Natural killer cell treated with Interleukin-12 subunit alpha and Interleukin-12 subunit beta and Interleukin-15 and Interleukin-18, amount 100 ng/mL, for 72 hours (primary cell): Measurements from ENCODE around the gene BPIFB6. TPM values are rescaled to one million over a fixed set of nuclear protein-coding genes. Genes with fewer than 3 reads are reported as not detected.

ENCODE experiments used
- ATAC-seq, 2 donors: fragments of 150-1000 bp; cut with Tn5 transposase in 1 of 2; sonication (Bioruptor Pico), chemical (Tn5 transposase) in 1 of 2; 2 replicates each; pipeline ENCODE4 v1.10.0; 2021
- DNase-seq: peaks from one replicate; pipeline ENCODE4 v3.0.0; 2022; ENCODE audit warnings: low spot score
- H3K27ac Mint-ChIP-seq, 2 donors: 1 replicate in 1 of 2; 2 replicates in 1 of 2; pipeline ENCODE4 v1.8.0; 2022; ENCODE audit warnings: mixed read lengths in 2 of 2, mild to moderate bottlenecking in 1 of 2, moderate library complexity in 1 of 2
- H3K27me3 Mint-ChIP-seq, 2 donors: 1 replicate in 1 of 2; 2 replicates in 1 of 2; pipeline ENCODE4 v1.8.0; 2022; ENCODE audit warnings: mixed read lengths in 2 of 2
- H3K36me3 Mint-ChIP-seq: one replicate; pipeline ENCODE4 v1.8.0; 2022; ENCODE audit warnings: mixed read lengths
- H3K4me1 Mint-ChIP-seq, 2 donors: 1 replicate in 1 of 2; 2 replicates in 1 of 2; pipeline ENCODE4 v1.8.0; 2022; ENCODE audit warnings: low read depth in 2 of 2, mixed read lengths in 2 of 2, mild to moderate bottlenecking in 1 of 2
- H3K4me3 Mint-ChIP-seq: one replicate; pipeline ENCODE4 v1.8.0; 2022; ENCODE audit warnings: mixed read lengths
- H3K9me3 Mint-ChIP-seq: 2 replicates; pipeline ENCODE4 v1.8.0; 2022; ENCODE audit warnings: mixed read lengths
- total RNA-seq, 2 donors: library from RNA; stranded (reverse); gene quantifications; one replicate each; pipeline ENCODE4 v1.2.3, GENCODE V29; 2022

The BPIFB6 gene
- total RNA-seq, 2 donors from 2014 or later: not detected

- no peak within 1 kb of the TSS for H3K27ac Mint-ChIP-seq
- H3K27me3 Mint-ChIP-seq: peaks cover 11 to 22% of the 10 kb centered on the region in 2 donors
- no peaks in the 10 kb centered on the region for H3K9me3 Mint-ChIP-seq
- no peaks in the 10 kb centered on the region for H3K36me3 Mint-ChIP-seq
- ATAC-seq (no peak), DNase-seq (no peak)
- H3K4me1 Mint-ChIP-seq: no peaks in the 10 kb centered on the region
- no peak within 1 kb of the TSS for H3K4me3 Mint-ChIP-seq
These were observed 47.8 kb downstream of the BPIFB6 start, which contains the start of gene BPIFB4 for GRCh38 chr20:33079259-33079658. Gene BPIFB4, plus strand, starts transcription at chr20:33079643. Its CDS starts 1,884 bp downstream, at chr20:33081527.

- no peak overlapping the region for H3K4me3 Mint-ChIP-seq
- ATAC-seq (no peak), DNase-seq (no peak)
- no peak overlapping the region for H3K27ac Mint-ChIP-seq
- H3K9me3 Mint-ChIP-seq: no peaks in the 10 kb centered on the region
- H3K27me3 Mint-ChIP-seq: peaks cover 6 to 10% of the 10 kb centered on the region in 2 donors
- no peaks in the 10 kb centered on the region for H3K4me1 Mint-ChIP-seq
- no peaks in the 10 kb centered on the region for H3K36me3 Mint-ChIP-seq
These were observed 50.1 kb downstream of the BPIFB6 start for GRCh38 chr20:33081411-33082154.

GRCh38 chr20:33082546-33082945, 51.1 kb downstream of the BPIFB6 start:
- Mint-ChIP-seq H3K27ac (no peak overlapping the region), H3K9me3 (no peaks in the 10 kb centered on the region), H3K4me3 (no peak overlapping the region), H3K36me3 (no peaks in the 10 kb centered on the region), H3K4me1 (no peaks in the 10 kb centered on the region), H3K27me3 (peaks cover 6 to 10% of the 10 kb centered on the region in 2 donors)
- no peak for DNase-seq
- no peak for ATAC-seq

GRCh38 chr20:33083544-33084340, 52.3 kb downstream of the BPIFB6 start:
- Mint-ChIP-seq H3K4me3 (no peak overlapping the region), H3K4me1 (no peaks in the 10 kb centered on the region), H3K27me3 (peaks cover 8 to 10% of the 10 kb centered on the region in 2 donors), H3K9me3 (no peaks in the 10 kb centered on the region), H3K27ac (no peak overlapping the region), H3K36me3 (no peaks in the 10 kb centered on the region)
- DNase-seq (no peak), ATAC-seq (no peak)

GRCh38 chr20:33084722-33085121, 53.3 kb downstream of the BPIFB6 start:
- DNase-seq: no peak
- Mint-ChIP-seq H3K27me3 (peaks cover 8 to 10% of the 10 kb centered on the region in 2 donors), H3K4me1 (no peaks in the 10 kb centered on the region), H3K4me3 (no peak overlapping the region), H3K9me3 (no peaks in the 10 kb centered on the region), H3K27ac (no peak overlapping the region), H3K36me3 (no peaks in the 10 kb centered on the region)
- no peak for ATAC-seq

GRCh38 chr20:33086052-33086722, 54.7 kb downstream of the BPIFB6 start:
- DNase-seq (no peak), ATAC-seq (peak in 1 of 2 donors; percentile 32)
- no peaks in the 10 kb centered on the region for H3K4me1 Mint-ChIP-seq
- peaks cover 0 to 2% of the 10 kb centered on the region in 2 donors for H3K27me3 Mint-ChIP-seq
- no peaks in the 10 kb centered on the region for H3K9me3 Mint-ChIP-seq
- H3K27ac Mint-ChIP-seq: no peak overlapping the region
- H3K4me3 Mint-ChIP-seq: no peak overlapping the region
- H3K36me3 Mint-ChIP-seq: no peaks in the 10 kb centered on the region

- no peaks in the 10 kb centered on the region for H3K9me3 Mint-ChIP-seq
- no peak for DNase-seq
- H3K36me3 Mint-ChIP-seq: no peaks in the 10 kb centered on the region
- H3K27ac Mint-ChIP-seq: no peak overlapping the region
- peaks cover 0 to 2% of the 10 kb centered on the region in 2 donors for H3K27me3 Mint-ChIP-seq
- no peak overlapping the region for H3K4me3 Mint-ChIP-seq
- ATAC-seq: no peak
- H3K4me1 Mint-ChIP-seq: no peaks in the 10 kb centered on the region
These were observed 59.7 kb downstream of the BPIFB6 start for GRCh38 chr20:33091147-33091546.

- ATAC-seq (no peak), DNase-seq (no peak)
- no peak overlapping the region for H3K4me3 Mint-ChIP-seq
- H3K27ac Mint-ChIP-seq: no peak overlapping the region
- peaks cover 0 to 2% of the 10 kb centered on the region in 2 donors for H3K27me3 Mint-ChIP-seq
- no peaks in the 10 kb centered on the region for H3K4me1 Mint-ChIP-seq
- no peaks in the 10 kb centered on the region for H3K9me3 Mint-ChIP-seq
- H3K36me3 Mint-ChIP-seq: no peaks in the 10 kb centered on the region
These were observed 60.2 kb downstream of the BPIFB6 start for GRCh38 chr20:33091693-33092092.

- ATAC-seq (peak in 1 of 2 donors; percentile 5), DNase-seq (no peak)
- no peaks in the 10 kb centered on the region for H3K4me1 Mint-ChIP-seq
- H3K27ac Mint-ChIP-seq: no peak overlapping the region
- H3K36me3 Mint-ChIP-seq: no peaks in the 10 kb centered on the region
- H3K4me3 Mint-ChIP-seq: no peak overlapping the region
- peaks cover 0 to 2% of the 10 kb centered on the region in 2 donors for H3K27me3 Mint-ChIP-seq
- H3K9me3 Mint-ChIP-seq: no peaks in the 10 kb centered on the region
These were observed 60.9 kb downstream of the BPIFB6 start for GRCh38 chr20:33092361-33092760.

- H3K27me3 Mint-ChIP-seq: peaks cover 0 to 2% of the 10 kb centered on the region in 2 donors
- H3K27ac Mint-ChIP-seq: no peak overlapping the region
- H3K4me1 Mint-ChIP-seq: no peaks in the 10 kb centered on the region
- no peaks in the 10 kb centered on the region for H3K9me3 Mint-ChIP-seq
- H3K4me3 Mint-ChIP-seq: no peak overlapping the region
- ATAC-seq (no peak), DNase-seq (no peak)
- no peaks in the 10 kb centered on the region for H3K36me3 Mint-ChIP-seq
These were observed 61.6 kb downstream of the BPIFB6 start for GRCh38 chr20:33093074-33093473.

- H3K4me3 Mint-ChIP-seq: no peak overlapping the region
These were observed 62.1 kb downstream of the BPIFB6 start for GRCh38 chr20:33093582-33093981.

More at GRCh38 chr20:33093582-33093981, 62.1 kb downstream of the BPIFB6 start:
- Mint-ChIP-seq H3K4me1 (no peaks in the 10 kb centered on the region), H3K36me3 (no peaks in the 10 kb centered on the region), H3K27me3 (peaks cover 0 to under 1% of the 10 kb centered on the region in 2 donors), H3K27ac (no peak overlapping the region), H3K9me3 (no peaks in the 10 kb centered on the region)
- no peak for ATAC-seq
- no peak for DNase-seq
